Endodermal cell (in vitro differentiated cells): ENCODE data around the gene ULK3. TPM values are rescaled to one million over a fixed set of nuclear protein-coding genes. Genes with fewer than 3 reads are reported as not detected.

Experiments
- DNase-seq: peaks from one replicate; pipeline ENCODE4 v3.0.0-alpha.2; 2017
- H3K27ac ChIP-seq: 2 replicates; pipeline ENCODE4 v1.5.1; 2013; ENCODE audit warnings: mild to moderate bottlenecking, low read depth, low read length, moderate library complexity
- H3K27me3 ChIP-seq: 2 replicates; pipeline ENCODE4 v1.6.1; 2013; ENCODE audit warnings: mild to moderate bottlenecking, low read length, moderate library complexity; ENCODE audit not compliant: insufficient read depth, control insufficient read depth, poor library complexity, severe bottlenecking
- H3K36me3 ChIP-seq: 2 replicates; pipeline ENCODE4 v1.7.0; 2013; ENCODE audit warnings: mild to moderate bottlenecking, low read length, moderate library complexity; ENCODE audit not compliant: control insufficient read depth, insufficient read depth
- H3K4me1 ChIP-seq: one replicate; pipeline ENCODE4 v1.7.0; 2013; ENCODE audit warnings: low read length; ENCODE audit not compliant: control insufficient read depth, insufficient read depth
- H3K4me3 ChIP-seq: 2 replicates; pipeline ENCODE4 v1.5.1; 2013; ENCODE audit warnings: mild to moderate bottlenecking, low read length, moderate library complexity
- H3K9ac ChIP-seq: 2 replicates; pipeline ENCODE4 v1.6.1; 2013; ENCODE audit warnings: mild to moderate bottlenecking, low read length, moderate library complexity; ENCODE audit not compliant: poor library complexity, severe bottlenecking; ENCODE audit errors: extremely low read depth
- H3K9me3 ChIP-seq: 2 replicates; pipeline ENCODE4 v1.6.1; 2013; ENCODE audit warnings: mild to moderate bottlenecking, low read length, moderate library complexity; ENCODE audit not compliant: control insufficient read depth
- H3K27ac Mint-ChIP-seq: 2 replicates; pipeline ENCODE4 v1.8.0; 2020; ENCODE audit warnings: mixed read lengths
- H3K27me3 Mint-ChIP-seq: 2 replicates; pipeline ENCODE4 v1.8.0; 2021; ENCODE audit warnings: mild to moderate bottlenecking, mixed read lengths; ENCODE audit not compliant: insufficient read depth
- H3K36me3 Mint-ChIP-seq: 2 replicates; pipeline ENCODE4 v1.8.0; 2020; ENCODE audit warnings: low read depth, mixed read lengths
- H3K4me1 Mint-ChIP-seq: 2 replicates; pipeline ENCODE4 v1.8.0; 2020; ENCODE audit warnings: mixed read lengths
- H3K4me3 Mint-ChIP-seq: 2 replicates; pipeline ENCODE4 v1.8.0; 2020; ENCODE audit warnings: mild to moderate bottlenecking, moderate library complexity, mixed read lengths
- H3K9me3 Mint-ChIP-seq: 2 replicates; pipeline ENCODE4 v1.8.0; 2020; ENCODE audit warnings: mild to moderate bottlenecking, mixed read lengths
- CTCF ChIP-seq: fragments of 200-600 bp; sonication (generic); conservative IDR thresholded peaks from 2 replicates; pipeline ENCODE4 v1.5.0; 2021; ENCODE audit warnings: antibody characterized with exemption, mild to moderate bottlenecking
- WGBS, 2 experiments: methylation state at CpG; one replicate each; pipeline versions ENCODE4 v1.1.5 to v1.1.7; 2013; ENCODE audit warnings: missing lambda C conversion rate in 2 of 2, mixed read lengths in 1 of 2; ENCODE audit not compliant: insufficient coverage in 1 of 2, insufficient read length in 1 of 2; 5-methylcytosine and 5-hydroxymethylcytosine counted together
- total RNA-seq, 2 donors: library from RNA; stranded (reverse); fragmentation: NEBNext Ultra II Directional in 1 of 2; extraction: Animal tissue kit (Norgen Biotek cat#: 25700) in 1 of 2; gene quantifications; 2 replicates in 1 of 2; 3 replicates in 1 of 2; pipeline ENCODE4 v1.2.1, GENCODE V29; 2021

The ULK3 gene
- total RNA-seq, 2 donors from 2014 or later, result 33.9 to 36.2 TPM

- Histone ChIP-seq H3K27me3 (no peaks in the 10 kb centered on the region), H3K27ac (no peak overlapping the region), H3K4me1 (peaks cover 7% of the 10 kb centered on the region), H3K9me3 (peaks cover 17% of the 10 kb centered on the region), H3K9ac (no peak overlapping the region), H3K36me3 (peaks cover 24% of the 10 kb centered on the region), H3K4me3 (no peak overlapping the region)
- Mint-ChIP-seq H3K36me3 (peaks cover 37% of the 10 kb centered on the region), H3K4me1 (peaks cover 31% of the 10 kb centered on the region), H3K27me3 (no peaks in the 10 kb centered on the region), H3K27ac (no peak overlapping the region), H3K9me3 (peaks cover 12% of the 10 kb centered on the region), H3K4me3 (no peak overlapping the region)
- TF ChIP-seq CTCF, result no peak
- DNase-seq, result no peak
Measured at GRCh38 chr15:74869372-74869725, 26.4 kb upstream of the ULK3 start.

DNA sequence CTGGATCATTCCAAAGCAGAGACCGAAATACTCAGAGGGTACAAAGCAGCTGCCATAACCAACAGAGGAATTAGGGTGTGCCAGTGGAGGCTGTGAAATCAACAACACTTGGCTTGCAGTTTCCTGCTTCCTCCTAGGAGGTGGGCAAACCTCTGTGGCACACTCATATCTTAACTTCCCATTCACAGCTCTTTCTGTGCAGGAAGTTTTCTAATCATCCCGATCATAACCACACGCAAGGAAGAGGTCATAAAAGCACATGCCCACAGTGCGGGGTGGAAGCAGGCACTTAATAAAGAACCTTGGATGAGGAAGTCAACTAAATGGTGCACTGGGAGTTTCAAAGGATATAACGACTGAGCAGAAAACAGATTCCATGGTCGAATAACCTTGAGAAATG, 25.1 kb upstream of the ULK3 start:
- no peak overlapping the region for H3K27ac ChIP-seq
- Mint-ChIP-seq H3K27ac (no peak overlapping the region), H3K4me1 (peaks cover 28% of the 10 kb centered on the region), H3K9me3 (peaks cover 12% of the 10 kb centered on the region), H3K36me3 (peaks cover 41% of the 10 kb centered on the region), H3K4me3 (no peak overlapping the region), H3K27me3 (no peaks in the 10 kb centered on the region)
- H3K9ac ChIP-seq, result no peak overlapping the region
- 98% methylated on average over 6 of the region's 6 CpGs for WGBS, 2 experiments
- peaks cover 4% of the 10 kb centered on the region for H3K4me1 ChIP-seq
- no peak for TF ChIP-seq CTCF
- no peak for DNase-seq
- peaks cover 24% of the 10 kb centered on the region for H3K36me3 ChIP-seq
- no peaks in the 10 kb centered on the region for H3K27me3 ChIP-seq
- peak overlapping the region; percentile 1 for H3K4me3 ChIP-seq
- peaks cover 17% of the 10 kb centered on the region for H3K9me3 ChIP-seq

DNA sequence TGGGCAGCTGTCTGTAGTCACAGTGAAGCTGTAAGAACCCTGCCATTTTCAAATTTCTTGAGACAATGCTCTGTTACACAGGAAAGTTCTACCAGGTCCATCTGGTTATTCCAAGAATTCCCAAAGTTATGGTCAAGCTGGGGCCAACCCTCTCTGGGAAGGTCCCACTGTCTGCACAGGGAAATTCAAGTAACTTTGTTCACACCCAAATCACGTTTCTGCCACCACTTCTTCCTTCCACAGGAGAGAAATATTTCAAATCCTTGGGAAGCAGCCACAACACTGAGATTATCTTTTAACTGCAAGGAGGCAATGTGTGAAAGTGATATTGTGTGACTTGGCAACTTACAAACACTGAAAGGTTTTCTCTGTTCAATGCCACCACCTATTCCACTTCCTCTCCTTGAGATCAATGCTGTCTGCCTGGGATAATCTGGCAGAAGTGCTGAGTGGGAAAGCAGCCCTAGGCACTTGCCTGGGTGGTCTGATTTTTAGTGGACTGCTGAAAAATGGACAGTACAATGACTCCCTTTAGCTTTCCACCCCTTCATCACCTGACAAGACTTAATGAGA, 24.6 kb upstream of the ULK3 start:
- H3K27ac Mint-ChIP-seq, result no peak overlapping the region
- DNase-seq, result no peak
- Histone ChIP-seq H3K27ac (no peak overlapping the region), H3K9me3 (peaks cover 17% of the 10 kb centered on the region), H3K27me3 (no peaks in the 10 kb centered on the region), H3K9ac (no peak overlapping the region), H3K36me3 (peaks cover 24% of the 10 kb centered on the region), H3K4me1 (peaks cover 4% of the 10 kb centered on the region), H3K4me3 (peak overlapping the region; percentile 1)
- H3K36me3 Mint-ChIP-seq, result peaks cover 40% of the 10 kb centered on the region
- no peak overlapping the region for H3K4me3 Mint-ChIP-seq
- peaks cover 12% of the 10 kb centered on the region for H3K9me3 Mint-ChIP-seq
- TF ChIP-seq CTCF, result no peak
- 88% methylated on average over 1 of the region's 1 CpG; no CpG with 5 or more reads in 1 of the 2 experiments for WGBS, 2 experiments
- no peaks in the 10 kb centered on the region for H3K27me3 Mint-ChIP-seq
- peaks cover 25% of the 10 kb centered on the region for H3K4me1 Mint-ChIP-seq
